Chondrocyte (in vitro differentiated cells): Measurements from ENCODE around the gene CTNND1. TPM values are rescaled to one million over a fixed set of nuclear protein-coding genes. Genes with fewer than 3 reads are reported as not detected.
A peak's percentile ranks its signal among the peaks of the same experiment; 100 is the strongest.

Experiments
- DNase-seq: peaks from one replicate; pipeline ENCODE4 v3.0.0; 2021; ENCODE audit warnings: mixed read lengths, low spot score
- H3K27ac Mint-ChIP-seq: one replicate; pipeline ENCODE4 v1.8.0; 2021; ENCODE audit warnings: mild to moderate bottlenecking, moderate library complexity, mixed read lengths; ENCODE audit not compliant: unreplicated experiment
- H3K27me3 Mint-ChIP-seq: 2 replicates; pipeline ENCODE4 v1.8.0; 2021; ENCODE audit warnings: low read depth, mixed read lengths
- H3K36me3 Mint-ChIP-seq: 2 replicates; pipeline ENCODE4 v1.8.0; 2021; ENCODE audit warnings: low read depth, mixed read lengths
- H3K4me1 Mint-ChIP-seq: 2 replicates; pipeline ENCODE4 v1.8.0; 2021; ENCODE audit warnings: low read depth, mild to moderate bottlenecking, mixed read lengths
- H3K4me3 Mint-ChIP-seq: one replicate; pipeline ENCODE4 v1.8.0; 2021; ENCODE audit warnings: mild to moderate bottlenecking, moderate library complexity, mixed read lengths; ENCODE audit not compliant: unreplicated experiment
- H3K9me3 Mint-ChIP-seq: 2 replicates; pipeline ENCODE4 v1.8.0; 2021; ENCODE audit warnings: low read depth, mixed read lengths
- total RNA-seq: library from RNA; stranded (reverse); gene quantifications from 3 replicates; pipeline ENCODE4 v1.2.1, GENCODE V29; 2021
- TF ChIP-seq, protein P1 (sequence below): fragments of 200-600 bp; sonication (generic); IDR thresholded peaks from 2 replicates; pipeline ENCODE4 v1.5.0; 2021; ENCODE audit warnings: antibody characterized with exemption, mild to moderate bottlenecking, moderate library complexity

Gene CTNND1
- total RNA-seq, 1 donor from 2014 or later = 126 TPM

DNA sequence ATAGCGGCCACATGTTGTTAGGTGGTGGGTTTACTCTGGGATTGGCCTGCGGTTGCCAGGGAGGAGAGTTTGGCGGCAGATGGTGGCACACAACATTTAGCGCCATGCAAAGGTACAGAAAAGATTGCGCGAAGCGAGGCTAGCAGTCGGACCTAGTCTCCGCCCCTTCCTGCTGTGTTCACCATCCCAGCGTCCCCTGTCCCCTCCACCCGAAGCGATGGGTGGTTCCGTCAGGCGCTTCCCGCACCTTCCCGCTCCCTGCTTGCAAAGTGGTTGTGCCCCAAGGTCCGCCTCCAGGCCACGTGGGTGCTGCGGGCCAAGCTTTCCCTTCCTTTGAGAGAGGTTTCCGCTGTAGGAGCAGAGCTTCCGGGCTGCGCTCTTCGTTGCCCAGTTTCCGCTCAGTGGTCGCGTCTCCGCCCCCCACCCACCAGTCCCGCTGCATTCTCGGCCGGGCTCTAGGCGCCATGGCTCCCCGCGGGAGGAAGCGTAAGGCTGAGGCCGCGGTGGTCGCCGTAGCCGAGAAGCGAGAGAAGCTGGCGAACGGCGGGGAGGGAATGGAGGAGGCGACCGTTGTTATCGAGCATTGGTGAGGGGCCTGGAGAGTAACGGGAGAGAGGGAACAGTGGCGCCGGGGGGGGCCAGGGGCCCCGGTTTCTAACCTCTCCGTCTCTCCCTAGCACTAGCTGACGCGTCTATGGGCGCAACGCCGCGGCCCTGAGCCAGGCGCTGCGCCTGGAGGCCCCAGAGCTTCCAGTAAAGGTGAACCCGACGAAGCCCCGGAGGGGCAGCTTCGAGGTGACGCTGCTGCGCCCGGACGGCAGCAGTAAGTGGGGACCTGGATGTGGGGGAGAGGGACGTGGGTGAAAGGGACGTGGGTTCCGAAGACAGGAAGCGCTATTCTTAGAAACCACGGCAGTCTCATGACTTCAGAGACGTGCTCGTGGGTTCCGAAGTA lies 20.2 kb upstream of the CTNND1 start, which contains the start of gene SELENOH:
SELENOH (plus strand) TSS at position 360 of the 955 bp plus-strand sequence; CDS start at position 465, 105 bp downstream.
- DNase-seq = peak; percentile 99
- TF ChIP-seq, protein P1, sequence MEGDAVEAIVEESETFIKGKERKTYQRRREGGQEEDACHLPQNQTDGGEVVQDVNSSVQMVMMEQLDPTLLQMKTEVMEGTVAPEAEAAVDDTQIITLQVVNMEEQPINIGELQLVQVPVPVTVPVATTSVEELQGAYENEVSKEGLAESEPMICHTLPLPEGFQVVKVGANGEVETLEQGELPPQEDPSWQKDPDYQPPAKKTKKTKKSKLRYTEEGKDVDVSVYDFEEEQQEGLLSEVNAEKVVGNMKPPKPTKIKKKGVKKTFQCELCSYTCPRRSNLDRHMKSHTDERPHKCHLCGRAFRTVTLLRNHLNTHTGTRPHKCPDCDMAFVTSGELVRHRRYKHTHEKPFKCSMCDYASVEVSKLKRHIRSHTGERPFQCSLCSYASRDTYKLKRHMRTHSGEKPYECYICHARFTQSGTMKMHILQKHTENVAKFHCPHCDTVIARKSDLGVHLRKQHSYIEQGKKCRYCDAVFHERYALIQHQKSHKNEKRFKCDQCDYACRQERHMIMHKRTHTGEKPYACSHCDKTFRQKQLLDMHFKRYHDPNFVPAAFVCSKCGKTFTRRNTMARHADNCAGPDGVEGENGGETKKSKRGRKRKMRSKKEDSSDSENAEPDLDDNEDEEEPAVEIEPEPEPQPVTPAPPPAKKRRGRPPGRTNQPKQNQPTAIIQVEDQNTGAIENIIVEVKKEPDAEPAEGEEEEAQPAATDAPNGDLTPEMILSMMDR = no peak
- H3K27me3 Mint-ChIP-seq = no peaks in the 10 kb centered on the region
- peak within 1 kb of the TSS; percentile 97 for H3K27ac Mint-ChIP-seq
- peaks cover 19% of the 10 kb centered on the region for H3K4me1 Mint-ChIP-seq
- no peaks in the 10 kb centered on the region for H3K9me3 Mint-ChIP-seq
- H3K36me3 Mint-ChIP-seq = peaks cover 19% of the 10 kb centered on the region
- H3K4me3 Mint-ChIP-seq = peak within 1 kb of the TSS; percentile 99

DNA sequence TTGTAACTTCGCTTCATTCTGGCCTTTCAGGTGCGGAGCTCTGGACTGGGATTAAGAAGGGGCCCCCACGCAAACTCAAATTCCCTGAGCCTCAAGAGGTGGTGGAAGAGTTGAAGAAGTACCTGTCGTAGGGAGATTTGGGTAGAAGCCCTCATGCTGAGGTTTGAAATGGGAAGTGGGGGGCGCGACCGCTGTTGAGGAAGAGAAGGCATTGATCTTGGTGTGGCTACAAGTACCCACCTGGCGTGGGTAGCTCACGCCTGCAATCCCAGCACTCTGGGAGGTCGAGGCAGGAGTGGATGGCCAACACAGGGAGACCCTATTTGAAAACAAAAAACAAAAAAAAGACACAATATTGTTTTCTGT lies 19.5 kb upstream of the CTNND1 start:
- TF ChIP-seq, protein P1 = no peak
- H3K27ac Mint-ChIP-seq = peak overlapping the region; percentile 97
- H3K9me3 Mint-ChIP-seq = no peaks in the 10 kb centered on the region
- peaks cover 19% of the 10 kb centered on the region for H3K4me1 Mint-ChIP-seq
- H3K4me3 Mint-ChIP-seq = peak overlapping the region; percentile 99
- no peaks in the 10 kb centered on the region for H3K27me3 Mint-ChIP-seq
- H3K36me3 Mint-ChIP-seq = peaks cover 19% of the 10 kb centered on the region
- no peak for DNase-seq

DNA sequence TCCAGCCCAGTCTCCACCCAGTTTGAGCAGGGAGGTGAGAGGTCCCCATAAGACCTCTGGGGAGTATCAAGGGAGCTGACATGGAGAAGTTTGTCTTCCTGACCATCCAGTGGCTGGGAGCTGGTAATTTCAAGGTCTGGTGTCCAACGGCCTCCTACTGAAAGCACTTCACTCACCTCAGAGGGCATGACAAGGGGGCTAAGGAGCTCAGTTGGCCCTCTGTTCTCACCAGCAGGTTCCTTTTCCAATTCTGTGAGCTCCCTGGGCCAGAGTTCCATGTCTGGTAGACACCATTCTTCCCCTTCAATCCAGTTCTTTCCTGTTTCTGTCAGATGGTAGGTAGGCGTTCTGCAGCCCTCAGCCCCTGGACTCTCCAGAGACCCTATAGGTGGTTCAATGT lies 17.2 kb upstream of the CTNND1 start:
- no peak overlapping the region for H3K27ac Mint-ChIP-seq
- TF ChIP-seq, protein P1 = no peak
- H3K4me1 Mint-ChIP-seq = peaks cover 19% of the 10 kb centered on the region
- DNase-seq = no peak
- no peaks in the 10 kb centered on the region for H3K27me3 Mint-ChIP-seq
- H3K36me3 Mint-ChIP-seq = peaks cover 12% of the 10 kb centered on the region
- no peaks in the 10 kb centered on the region for H3K9me3 Mint-ChIP-seq
- no peak overlapping the region for H3K4me3 Mint-ChIP-seq

DNA sequence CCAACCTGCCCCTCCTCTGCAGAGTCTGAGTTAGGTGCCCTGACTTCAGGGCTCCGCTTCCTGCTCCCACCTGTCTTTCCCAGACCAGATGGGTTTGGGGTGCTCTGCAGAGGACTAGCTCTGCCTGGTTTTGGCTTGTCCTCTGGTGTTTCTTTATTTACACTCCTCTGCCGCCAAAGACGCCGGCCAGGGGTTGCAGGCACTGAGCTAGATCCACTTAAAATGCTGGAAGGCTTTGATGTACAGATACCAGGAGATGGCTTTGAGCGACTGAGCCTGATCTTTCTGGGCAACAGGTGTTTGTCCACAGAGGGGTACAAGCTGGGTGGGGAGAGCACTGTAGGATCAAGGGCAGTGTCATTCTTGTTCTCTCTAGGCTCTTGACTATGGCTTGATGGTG lies 16.4 kb upstream of the CTNND1 start:
- no peaks in the 10 kb centered on the region for H3K27me3 Mint-ChIP-seq
- H3K4me1 Mint-ChIP-seq = peaks cover 19% of the 10 kb centered on the region
- H3K27ac Mint-ChIP-seq = no peak overlapping the region
- H3K4me3 Mint-ChIP-seq = no peak overlapping the region
- TF ChIP-seq, protein P1 = no peak
- H3K36me3 Mint-ChIP-seq = peaks cover 12% of the 10 kb centered on the region
- H3K9me3 Mint-ChIP-seq = no peaks in the 10 kb centered on the region
- no peak for DNase-seq

DNA sequence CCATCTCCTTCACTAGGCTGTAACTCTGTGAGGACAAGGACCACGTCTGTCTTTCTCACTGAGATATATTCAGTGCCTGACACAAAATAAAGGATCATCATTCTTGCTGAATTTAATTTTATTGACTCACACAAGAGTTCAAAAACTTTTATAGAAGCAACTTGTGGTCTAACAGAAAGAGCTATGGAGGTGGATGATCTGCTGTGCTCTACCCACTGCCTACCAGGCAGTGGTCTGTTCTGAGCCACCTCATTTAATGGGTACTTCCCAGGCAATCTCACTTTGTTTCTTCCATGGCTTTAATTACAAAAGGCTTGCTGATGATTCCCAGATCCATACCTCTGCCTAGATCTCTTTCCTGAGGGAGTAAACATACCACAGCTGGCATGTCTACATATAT lies 14.7 kb upstream of the CTNND1 start:
- Mint-ChIP-seq H3K27me3 (no peaks in the 10 kb centered on the region), H3K27ac (no peak overlapping the region), H3K4me3 (no peak overlapping the region), H3K9me3 (no peaks in the 10 kb centered on the region), H3K36me3 (peaks cover 9% of the 10 kb centered on the region), H3K4me1 (peaks cover 12% of the 10 kb centered on the region)
- DNase-seq = no peak
- TF ChIP-seq, protein P1 = no peak
